NB4 (cell line): Measurements from ENCODE around the gene PDZD4.
A peak's percentile ranks its signal among the peaks of the same experiment; 100 is the strongest.

Experiments
- DNase-seq: peaks from one replicate; pipeline ENCODE4 v3.0.0; 2010; ENCODE audit warnings: low read depth
- H3K4me3 ChIP-seq: one replicate; pipeline ENCODE4 v1.5.1; 2011; ENCODE audit warnings: mild to moderate bottlenecking, low read depth, low read length, moderate library complexity
- MYC ChIP-seq: IDR thresholded peaks from 2 replicates; pipeline ENCODE4 v1.6.1; 2011; ENCODE audit warnings: low read depth, low read length
- POLR2A ChIP-seq: IDR thresholded peaks from 2 replicates; pipeline ENCODE4 v1.6.1; 2011; ENCODE audit warnings: mild to moderate bottlenecking; ENCODE audit not compliant: insufficient read length; ENCODE audit errors: extremely low read depth
- TF ChIP-seq, protein P1 (sequence below): IDR thresholded peaks from 2 replicates; pipeline ENCODE4 v1.6.1; 2011; ENCODE audit warnings: low read depth, low read length
- TF ChIP-seq, protein P2 (sequence below): IDR thresholded peaks from one replicate; pipeline ENCODE4 v1.5.1; 2012; ENCODE audit warnings: low read depth, low read length

PDZD4 gene

DNA sequence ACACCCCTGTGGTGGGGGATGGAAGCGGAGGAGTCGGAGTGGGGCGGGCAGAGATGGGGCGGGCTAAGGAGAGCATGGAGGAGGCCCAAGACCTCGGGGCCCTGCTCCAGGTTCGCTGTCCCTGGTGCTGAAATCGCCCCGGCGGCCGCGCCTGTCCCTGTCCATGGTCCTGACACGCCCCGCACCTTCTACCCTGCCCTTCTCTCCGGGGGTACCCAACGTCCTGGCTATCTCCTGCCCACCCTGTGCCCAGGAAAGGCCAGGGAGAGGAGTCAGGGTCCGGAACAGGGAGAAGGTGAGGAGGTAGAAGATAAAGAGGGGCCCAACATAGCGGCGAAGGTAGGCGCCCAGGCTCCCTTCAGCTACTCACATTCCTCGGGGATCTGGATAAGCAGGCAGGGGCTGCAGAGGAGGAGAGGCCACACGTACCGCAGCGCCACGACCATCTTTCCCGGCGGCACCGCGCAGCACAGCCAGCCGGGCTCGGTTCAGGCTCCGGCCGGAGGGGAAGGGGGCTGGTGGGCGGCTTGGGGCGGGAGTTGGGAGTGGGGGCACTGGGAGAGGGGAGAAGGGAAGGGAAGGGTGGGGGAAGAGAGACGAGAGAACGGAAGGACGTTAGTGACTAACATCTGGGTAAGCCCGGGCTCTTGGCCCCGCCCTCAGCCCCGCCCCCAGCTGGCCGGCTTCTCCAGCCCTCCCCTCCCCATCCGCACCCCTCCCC, 45.2 kb upstream of the PDZD4 start:
- peak; percentile 66 for DNase-seq
- no peak overlapping the region for H3K4me3 ChIP-seq
- peak; percentile 59 for TF ChIP-seq MYC
- TF ChIP-seq, protein P1, sequence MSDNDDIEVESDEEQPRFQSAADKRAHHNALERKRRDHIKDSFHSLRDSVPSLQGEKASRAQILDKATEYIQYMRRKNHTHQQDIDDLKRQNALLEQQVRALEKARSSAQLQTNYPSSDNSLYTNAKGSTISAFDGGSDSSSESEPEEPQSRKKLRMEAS, result peak; percentile 85
- no peak for TF ChIP-seq POLR2A

DNA sequence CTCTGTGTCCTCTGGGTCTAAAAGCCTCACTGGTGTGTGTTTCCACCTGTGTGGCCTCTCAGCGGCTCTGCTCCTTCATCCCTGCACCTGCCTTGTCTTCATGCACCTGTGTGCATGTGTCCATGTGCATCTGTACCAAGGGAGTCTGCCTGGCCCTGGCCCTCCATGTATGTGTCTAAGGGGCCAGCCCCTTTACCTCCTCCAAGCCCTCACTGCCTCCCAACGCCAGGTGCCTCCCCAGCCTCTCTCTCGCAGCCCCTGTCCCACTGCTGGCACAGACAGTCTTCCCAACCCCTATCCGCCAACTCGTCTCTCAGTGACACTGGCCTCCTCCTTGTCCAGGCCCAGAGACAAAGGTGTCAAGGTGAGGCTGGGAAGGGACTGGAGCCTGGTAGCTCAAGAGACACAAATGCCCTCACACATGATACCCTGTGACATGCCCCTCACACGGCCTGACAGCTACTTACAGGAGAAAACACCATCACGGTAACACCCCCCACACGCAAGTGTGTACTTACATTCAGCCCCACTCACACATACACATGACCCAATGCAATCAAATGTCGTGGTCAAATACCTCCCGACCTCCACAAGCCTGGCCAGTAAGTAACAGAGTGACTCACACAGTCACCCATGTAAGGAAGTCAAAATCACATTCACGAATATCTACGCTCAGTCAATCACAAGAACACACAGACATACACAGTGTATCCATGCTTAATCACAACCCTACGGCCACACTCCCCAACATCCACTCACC, 44.2 kb upstream of the PDZD4 start:
- DNase-seq, result no peak
- TF ChIP-seq, protein P2, sequence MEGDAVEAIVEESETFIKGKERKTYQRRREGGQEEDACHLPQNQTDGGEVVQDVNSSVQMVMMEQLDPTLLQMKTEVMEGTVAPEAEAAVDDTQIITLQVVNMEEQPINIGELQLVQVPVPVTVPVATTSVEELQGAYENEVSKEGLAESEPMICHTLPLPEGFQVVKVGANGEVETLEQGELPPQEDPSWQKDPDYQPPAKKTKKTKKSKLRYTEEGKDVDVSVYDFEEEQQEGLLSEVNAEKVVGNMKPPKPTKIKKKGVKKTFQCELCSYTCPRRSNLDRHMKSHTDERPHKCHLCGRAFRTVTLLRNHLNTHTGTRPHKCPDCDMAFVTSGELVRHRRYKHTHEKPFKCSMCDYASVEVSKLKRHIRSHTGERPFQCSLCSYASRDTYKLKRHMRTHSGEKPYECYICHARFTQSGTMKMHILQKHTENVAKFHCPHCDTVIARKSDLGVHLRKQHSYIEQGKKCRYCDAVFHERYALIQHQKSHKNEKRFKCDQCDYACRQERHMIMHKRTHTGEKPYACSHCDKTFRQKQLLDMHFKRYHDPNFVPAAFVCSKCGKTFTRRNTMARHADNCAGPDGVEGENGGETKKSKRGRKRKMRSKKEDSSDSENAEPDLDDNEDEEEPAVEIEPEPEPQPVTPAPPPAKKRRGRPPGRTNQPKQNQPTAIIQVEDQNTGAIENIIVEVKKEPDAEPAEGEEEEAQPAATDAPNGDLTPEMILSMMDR, result no peak
- TF ChIP-seq MYC (no peak), POLR2A (no peak)
- TF ChIP-seq, protein P1, result no peak
- H3K4me3 ChIP-seq, result no peak overlapping the region

DNA sequence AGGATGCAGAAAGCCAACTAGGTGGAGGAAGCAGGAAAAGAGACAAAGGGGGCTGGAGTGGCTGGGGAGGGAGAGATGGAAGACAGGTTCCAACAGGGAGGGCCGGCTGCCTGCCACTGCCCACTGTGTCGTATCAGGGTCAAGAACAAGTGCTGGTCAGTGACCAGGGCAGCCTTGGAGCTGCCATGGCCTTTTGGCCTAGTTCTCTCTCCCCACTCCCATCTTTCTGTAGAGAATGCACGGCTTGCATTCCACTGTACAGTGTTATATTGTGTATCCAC, 43.7 kb upstream of the PDZD4 start:
- H3K4me3 ChIP-seq, result no peak overlapping the region
- TF ChIP-seq, protein P2, result no peak
- TF ChIP-seq POLR2A, result no peak
- TF ChIP-seq MYC, result no peak
- TF ChIP-seq, protein P1, result no peak
- no peak for DNase-seq

DNA sequence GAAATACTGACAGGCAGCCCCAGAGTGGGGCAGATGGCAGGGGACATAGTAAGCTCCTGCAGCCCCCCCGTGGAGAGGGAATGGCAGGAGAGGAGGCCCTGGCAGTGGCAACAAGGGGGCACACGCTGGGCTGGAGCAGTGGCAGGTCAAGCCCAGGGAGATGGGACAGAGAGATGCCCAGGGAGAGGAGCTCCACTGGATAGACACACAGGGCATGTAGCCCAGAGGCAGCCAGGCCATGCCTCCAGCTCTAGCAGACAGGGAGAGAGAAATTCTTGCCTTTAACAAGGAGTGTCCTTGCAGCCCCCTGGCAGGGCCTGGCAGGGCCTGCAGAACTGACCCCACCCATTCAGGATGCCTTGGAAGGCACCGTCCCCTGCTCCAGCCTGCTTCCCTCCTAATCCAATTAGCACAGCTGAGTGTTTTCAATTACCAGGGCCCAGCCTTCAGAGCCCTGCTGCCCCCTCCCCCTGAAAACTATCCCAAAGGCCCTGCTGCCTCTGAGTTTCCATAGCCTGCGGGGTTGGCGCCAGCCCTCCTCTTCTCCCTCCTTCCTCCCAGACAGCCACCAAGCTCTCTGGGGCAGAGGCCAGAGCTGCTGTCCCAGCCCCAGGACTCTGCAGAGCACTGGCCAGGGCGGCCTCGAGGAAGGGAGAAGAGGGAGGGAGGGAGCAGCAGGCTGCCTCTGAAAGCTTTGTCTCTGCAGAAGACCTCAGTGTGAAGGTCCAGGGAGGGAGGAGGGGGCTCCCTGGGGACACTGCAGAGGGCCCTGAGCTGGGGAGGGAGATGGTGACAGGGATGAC, 43.1 kb upstream of the PDZD4 start:
- no peak overlapping the region for H3K4me3 ChIP-seq
- TF ChIP-seq, protein P1, result no peak
- TF ChIP-seq, protein P2, result no peak
- no peak for TF ChIP-seq POLR2A
- TF ChIP-seq MYC, result no peak
- DNase-seq, result no peak

DNA sequence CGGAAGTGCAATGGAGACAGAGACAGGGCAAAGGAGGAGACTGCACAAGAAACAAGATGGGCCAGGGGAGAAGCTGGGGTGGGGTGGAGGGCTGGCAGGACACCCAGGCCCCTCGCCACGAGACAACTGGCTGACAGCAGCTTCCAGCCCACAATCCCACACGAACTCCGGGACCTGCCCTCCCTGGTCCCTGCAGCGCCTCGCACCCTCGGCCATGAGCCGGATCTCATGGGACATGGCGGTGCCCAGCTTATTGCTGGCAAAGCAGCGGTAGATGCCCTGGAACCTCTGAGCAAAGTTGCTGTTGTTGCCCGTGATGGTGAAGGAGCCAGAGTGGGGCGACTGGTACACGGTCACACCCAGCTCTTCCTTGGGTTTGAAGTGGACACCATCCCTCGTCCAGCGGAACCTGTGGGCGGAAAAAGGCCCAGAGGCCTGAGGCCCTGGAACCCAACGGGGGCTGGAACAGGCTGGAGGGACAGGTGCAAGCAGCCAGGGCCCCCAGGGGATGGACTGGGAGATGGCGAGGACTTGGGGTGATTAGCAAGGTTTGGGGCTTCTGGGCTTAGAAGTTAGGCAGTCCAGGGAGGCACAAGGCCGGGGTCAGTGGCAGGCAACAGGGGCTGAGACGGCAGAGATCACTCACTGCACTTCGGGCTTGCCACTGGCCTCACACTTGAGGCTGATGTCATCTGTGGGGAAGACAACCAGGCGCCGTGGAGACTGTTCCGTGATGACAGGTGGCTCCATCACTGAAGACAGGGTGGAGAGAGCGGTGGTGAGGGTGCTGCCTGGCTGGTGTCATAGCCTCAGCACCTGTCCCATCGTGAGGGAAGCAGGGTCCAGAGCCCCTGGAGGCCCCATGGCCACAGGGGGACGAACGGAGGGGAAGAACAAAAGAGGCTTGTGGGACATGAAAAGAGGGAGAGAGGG, 41.9 kb upstream of the PDZD4 start:
- TF ChIP-seq, protein P1, result no peak
- no peak for TF ChIP-seq MYC
- TF ChIP-seq, protein P2, result no peak
- no peak for DNase-seq
- no peak overlapping the region for H3K4me3 ChIP-seq
